ENCODE results near the gene FIGNL1. TPM values are rescaled to one million over a fixed set of nuclear protein-coding genes. Genes with fewer than 3 reads are reported as not detected.
"Not testable (repeated sequence)": the region's sequence is repeated elsewhere in the genome, so short reads cannot be mapped to it uniquely, and the experiment has no call there.

The FIGNL1 gene
- total RNA-seq, 1 experiment from 2014 or later, result 35.3 TPM

DNA sequence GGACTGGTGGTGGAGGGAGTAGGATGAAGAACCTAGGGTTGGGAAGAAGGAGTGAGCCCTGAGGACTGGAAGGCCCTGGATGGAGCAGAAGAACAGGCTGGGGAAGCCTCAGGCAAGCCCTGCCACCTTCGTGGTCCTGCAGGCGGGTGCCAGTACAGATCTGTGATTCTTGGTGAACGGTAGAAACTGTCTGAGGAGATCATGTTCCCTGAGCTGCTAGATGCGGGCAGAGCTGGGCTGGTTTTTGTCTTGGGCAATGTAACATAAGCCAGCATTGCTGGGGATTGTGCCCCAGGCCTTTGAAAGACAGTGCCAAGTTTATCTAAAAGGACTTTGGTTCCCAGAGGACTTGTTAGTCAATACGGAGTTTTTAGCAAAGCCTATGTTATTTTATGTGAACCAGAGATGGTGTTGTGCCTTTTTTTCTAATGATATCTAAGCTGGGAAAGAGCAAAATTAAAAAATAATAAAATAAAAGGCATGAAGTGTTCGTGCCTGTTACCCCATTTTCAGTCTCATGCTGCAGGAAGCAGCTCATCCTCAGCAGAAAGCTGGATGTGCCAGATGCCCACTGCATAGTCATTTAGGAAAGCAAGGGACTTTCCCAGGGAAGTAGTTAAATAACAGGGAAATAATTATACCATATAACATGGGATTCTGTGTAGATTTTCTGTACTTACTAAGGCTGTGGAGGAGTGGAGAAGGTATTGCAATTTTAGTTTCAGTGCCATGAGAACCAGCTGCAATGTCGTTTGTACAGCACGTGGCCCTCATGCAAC lies 24.4 kb upstream of the FIGNL1 start:
- in situ Hi-C loops (cut with HindIII; ENCODE audit: low pct_unique_long_range_greater_than_20kb, low sequenced_read_pairs), result no loop called here
- DNase-seq (ENCODE audit: low read depth, low spot score), result peak; percentile 29

DNA sequence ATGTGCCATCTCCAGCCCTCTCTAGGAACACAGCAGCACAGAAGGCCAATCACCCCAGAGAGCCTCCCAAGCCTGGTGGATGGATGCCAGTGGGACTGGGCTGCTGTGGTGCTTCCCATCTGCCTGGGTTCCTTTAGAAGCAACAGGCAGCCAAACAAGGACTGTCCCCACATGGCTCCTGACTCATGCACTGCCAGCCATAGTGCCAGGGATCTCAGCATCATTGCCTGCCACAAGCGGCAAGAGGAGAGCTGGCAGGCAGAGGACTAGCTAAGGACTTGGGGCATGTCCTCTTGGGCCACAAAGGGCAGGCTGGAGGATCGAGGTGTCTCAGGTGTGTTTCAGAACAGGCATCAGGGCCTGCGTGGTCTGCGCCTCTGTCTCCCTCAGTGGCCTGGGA lies 23.4 kb upstream of the FIGNL1 start:
- in situ Hi-C loops (cut with HindIII; ENCODE audit: low pct_unique_long_range_greater_than_20kb, low sequenced_read_pairs), result no loop called here
- DNase-seq (ENCODE audit: low read depth, low spot score), result no peak

DNA sequence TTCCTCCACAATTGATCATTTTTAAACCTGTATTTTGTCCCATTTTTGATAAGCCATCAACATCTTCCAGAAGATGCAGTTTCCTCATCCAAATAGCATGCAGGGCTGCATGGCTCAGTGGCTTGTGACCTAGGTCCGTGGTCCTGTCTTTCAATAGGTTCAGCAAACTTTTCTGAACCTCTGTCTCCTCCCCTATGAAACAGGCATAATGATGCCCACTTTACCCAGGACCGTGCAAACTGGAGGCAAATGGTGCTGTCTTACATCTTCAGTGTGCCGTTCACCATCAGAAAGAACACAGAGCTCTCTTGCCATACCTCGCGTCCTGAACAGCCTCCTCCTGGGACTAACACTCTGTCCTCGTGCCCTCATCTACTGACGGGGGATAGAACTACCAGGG lies 22.3 kb upstream of the FIGNL1 start:
- no peak for DNase-seq (ENCODE audit: low read depth, low spot score)
- in situ Hi-C loops (cut with HindIII; ENCODE audit: low pct_unique_long_range_greater_than_20kb, low sequenced_read_pairs), result no loop called here

DNA sequence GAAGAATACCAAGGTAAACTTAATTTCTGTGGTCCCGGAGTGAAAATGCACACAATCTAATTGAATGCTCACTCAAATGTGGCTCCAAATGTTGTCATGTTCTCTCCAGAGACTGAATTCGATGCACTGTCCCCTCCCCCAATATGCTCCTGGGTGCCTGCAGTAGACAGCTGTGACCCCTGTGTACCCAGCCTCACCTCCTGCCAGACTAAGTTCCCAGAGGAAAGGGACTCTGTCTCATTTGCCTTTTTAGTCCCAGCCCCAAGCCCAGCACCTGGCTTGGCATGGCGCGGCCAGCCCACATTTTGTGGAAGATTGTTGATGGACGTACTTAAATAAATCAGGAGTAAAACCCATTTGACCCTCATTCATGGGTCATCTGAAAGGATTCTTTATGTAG lies 21.8 kb upstream of the FIGNL1 start:
- no peak for DNase-seq (ENCODE audit: low read depth, low spot score)
- in situ Hi-C loops (cut with HindIII; ENCODE audit: low pct_unique_long_range_greater_than_20kb, low sequenced_read_pairs), result no loop called here

DNA sequence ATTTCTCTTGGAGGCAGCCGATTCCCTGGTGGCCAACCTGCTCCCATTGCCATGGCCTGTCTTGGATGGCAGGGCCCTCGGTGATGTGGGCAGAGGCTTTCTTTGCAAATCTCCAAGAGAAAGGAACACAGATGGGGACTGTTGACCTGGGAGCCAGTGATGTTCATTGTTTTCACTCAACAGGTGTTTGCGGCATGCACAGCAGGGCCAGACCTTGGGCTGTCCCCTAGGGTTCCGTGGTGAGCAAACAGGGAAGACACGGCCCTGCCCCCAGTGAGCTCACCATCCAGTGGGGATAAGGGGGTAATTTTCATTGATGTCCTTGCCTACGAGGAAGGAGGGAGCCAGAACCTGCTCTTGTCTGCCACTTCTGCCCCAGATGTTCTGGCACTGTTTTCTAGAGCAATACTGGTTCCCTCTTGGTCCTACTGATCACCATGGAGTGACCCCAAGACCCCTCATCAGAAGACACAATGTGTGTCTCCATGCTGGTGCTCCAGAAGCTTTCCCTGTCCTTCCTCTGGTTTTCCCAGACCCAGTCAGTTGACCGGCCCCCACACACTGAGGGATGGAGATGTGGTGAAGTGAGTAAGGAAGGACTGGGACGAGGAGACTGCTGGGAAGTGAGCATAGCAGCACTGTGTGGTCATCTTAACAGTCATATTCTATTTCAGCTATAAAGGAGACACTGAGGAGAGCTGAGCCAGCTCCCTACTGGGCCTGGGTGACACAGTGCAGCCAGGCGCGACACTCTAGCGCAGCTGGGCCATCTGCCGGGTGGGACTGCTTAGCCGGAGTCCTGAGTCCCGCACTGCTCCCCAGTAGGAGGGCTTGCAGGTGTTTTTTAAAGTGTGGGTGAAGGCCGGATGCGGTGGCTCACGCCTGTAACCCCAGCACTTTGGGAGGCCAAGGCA lies 20.4 kb upstream of the FIGNL1 start:
- DNase-seq (ENCODE audit: low read depth, low spot score), result no peak
- in situ Hi-C loops (cut with HindIII; ENCODE audit: low pct_unique_long_range_greater_than_20kb, low sequenced_read_pairs), result no loop called here

DNA sequence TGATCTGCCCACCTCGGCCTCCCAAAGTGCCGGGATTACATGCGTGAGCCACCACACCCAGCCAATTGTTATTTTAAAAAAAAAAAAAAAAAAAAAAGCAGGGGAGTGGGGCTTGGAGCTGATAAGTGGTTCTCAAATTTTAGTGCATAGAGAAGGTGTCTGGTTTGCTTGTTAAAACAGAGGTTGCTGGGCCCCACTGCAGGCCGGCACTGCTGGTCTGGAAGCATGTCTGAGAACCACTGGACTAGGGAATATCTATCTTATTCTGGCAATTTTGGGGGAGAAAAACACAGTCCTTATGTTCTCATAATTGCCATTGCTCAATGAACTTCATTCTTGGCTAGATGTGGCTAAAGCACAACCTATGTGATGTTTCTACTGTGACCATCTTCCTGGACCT lies 19.0 kb upstream of the FIGNL1 start:
- in situ Hi-C loops (cut with HindIII; ENCODE audit: low pct_unique_long_range_greater_than_20kb, low sequenced_read_pairs), result no loop called here
- DNase-seq (ENCODE audit: low read depth, low spot score), result no peak

DNA sequence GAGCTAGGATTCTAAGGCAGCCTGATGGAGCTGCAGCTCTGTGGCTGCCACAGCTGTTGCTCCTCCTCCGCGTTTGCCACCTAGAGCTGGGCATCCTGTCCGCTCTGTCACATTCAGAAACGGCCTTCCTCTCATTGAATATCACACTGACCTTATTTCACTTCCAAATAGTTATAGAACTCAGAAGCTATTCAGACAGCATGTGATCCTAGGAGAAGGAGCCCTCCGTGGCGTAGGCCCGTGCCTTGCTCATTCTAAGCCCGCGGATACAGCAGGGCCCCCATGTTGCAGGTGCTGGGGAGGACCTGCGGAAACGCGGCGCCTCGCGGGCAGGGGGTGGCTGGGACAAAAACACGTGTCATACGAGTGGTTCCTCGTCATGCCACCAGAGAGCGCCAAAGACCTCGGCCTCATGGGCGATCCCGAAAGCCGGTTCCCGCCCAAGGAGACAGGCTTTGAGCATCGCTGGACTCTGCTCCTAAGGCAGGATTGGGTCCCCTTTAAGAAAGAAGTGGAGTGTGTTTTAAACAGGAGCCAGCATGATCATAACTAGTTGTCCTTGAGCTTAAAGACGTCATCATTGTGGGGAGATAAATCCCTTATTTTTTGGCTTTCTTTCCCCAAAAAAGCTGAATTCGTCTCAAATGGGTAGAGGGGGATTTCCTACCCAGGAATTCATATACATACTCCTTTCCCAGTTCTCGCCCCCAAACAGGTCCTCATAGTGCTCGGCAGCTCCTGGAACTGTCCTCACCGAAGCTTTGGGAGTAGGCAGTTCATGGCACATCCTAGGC lies 17.9 kb upstream of the FIGNL1 start:
- in situ Hi-C loops (cut with HindIII; ENCODE audit: low pct_unique_long_range_greater_than_20kb, low sequenced_read_pairs), result no loop called here
- peak; percentile 85 for DNase-seq (ENCODE audit: low read depth, low spot score)

DNA sequence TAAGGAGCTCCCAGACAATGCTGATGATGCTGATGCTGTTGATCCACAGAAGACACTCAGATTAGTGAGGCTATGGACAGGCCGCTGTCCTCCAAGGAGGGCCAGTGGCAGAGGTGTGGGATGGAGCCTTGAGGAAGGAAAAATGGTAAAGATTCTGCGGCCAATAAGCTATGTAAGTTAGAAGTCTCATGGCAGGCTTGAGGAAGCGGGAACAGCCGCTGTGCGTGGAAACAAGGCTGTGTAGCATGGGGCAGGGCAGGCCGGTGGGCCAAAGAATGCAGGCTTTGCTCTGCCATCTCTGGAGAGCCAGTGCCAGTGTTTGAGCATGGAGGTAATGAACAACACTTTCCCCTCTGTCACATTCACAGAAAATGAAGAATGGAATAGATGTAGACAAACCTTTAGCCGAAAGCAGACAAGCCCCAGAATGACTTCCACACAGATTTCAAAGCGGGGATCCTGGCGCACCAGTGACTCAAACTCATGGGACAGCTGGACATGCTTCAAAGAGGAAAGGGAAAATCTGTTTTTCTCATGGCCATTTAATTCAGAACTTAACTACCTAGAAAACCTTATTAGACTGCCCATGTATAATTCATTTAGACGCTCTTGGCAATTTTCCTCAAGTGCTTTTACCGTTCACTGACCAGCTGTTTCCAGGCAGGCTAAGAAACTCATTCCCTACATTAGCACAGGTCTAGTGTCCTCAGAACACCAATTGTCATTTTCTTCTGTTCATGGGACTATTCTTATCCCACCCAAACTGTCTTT lies 16.9 kb upstream of the FIGNL1 start:
- DNase-seq (ENCODE audit: low read depth, low spot score), result no peak
- in situ Hi-C loops (cut with HindIII; ENCODE audit: low pct_unique_long_range_greater_than_20kb, low sequenced_read_pairs), result no loop called here

DNA sequence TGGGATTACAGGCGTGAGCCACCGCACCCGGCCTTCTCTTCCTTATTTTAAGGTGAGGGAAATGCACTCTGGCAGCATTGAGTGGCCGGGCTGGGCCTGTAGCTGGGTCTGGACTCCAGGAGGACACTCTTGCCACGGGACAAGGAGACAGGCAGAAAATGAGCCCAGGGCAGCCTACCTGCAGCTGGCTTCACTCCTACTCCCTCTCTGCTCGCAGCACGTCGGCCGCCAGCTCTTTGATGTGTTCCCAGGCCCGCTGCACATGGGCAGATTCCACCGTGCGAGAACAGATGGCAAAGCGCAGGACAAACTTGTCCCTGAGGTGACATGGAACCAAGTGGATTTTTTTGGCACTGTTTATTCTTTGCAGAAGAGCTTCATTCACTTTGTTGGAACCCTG lies 12.9 kb upstream of the FIGNL1 start:
- in situ Hi-C loops (cut with HindIII; ENCODE audit: low pct_unique_long_range_greater_than_20kb, low sequenced_read_pairs), result no loop called here
- no peak for DNase-seq (ENCODE audit: low read depth, low spot score)

DNA sequence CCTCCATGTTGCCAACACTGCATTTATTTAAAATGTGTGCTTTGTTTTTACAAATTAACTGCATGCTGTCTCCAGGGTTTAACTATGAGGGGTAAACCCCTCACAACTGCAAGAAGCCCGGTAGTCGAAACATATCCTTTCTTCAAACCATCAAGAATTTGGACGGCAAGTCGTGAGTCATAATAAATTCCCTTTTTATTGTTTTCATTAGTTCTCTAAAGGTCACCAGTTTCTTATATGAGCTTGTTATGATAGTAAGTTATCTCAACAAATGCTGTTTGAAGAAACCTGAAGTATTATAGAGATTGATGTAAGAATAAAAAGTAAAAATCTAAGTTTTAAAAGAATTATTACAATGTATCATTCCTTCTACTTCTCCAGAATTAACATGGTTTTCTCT lies 12.2 kb upstream of the FIGNL1 start:
- no peak for DNase-seq (ENCODE audit: low read depth, low spot score)
- in situ Hi-C loops (cut with HindIII; ENCODE audit: low pct_unique_long_range_greater_than_20kb, low sequenced_read_pairs), result no loop called here

DNA sequence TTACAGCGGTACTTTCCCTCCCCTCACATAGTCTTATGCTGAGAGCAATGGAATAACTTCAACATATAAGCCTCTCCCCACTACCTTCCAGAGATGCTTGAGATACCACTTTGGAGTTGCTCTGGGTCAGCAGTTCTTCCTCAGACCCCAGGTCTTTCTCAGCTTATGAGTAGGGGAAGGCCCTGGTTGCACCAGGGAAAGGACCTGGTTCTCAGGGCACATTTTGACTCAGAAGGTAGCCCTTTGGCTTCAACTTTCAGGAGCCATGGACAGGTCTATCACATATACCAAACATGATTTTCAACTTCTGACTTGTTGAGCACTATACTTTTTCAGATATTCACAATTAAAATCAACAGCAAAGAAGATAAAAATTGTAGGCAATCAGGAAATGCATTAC lies 11.5 kb upstream of the FIGNL1 start:
- DNase-seq (ENCODE audit: low read depth, low spot score), result no peak
- in situ Hi-C loops (cut with HindIII; ENCODE audit: low pct_unique_long_range_greater_than_20kb, low sequenced_read_pairs), result no loop called here

DNA sequence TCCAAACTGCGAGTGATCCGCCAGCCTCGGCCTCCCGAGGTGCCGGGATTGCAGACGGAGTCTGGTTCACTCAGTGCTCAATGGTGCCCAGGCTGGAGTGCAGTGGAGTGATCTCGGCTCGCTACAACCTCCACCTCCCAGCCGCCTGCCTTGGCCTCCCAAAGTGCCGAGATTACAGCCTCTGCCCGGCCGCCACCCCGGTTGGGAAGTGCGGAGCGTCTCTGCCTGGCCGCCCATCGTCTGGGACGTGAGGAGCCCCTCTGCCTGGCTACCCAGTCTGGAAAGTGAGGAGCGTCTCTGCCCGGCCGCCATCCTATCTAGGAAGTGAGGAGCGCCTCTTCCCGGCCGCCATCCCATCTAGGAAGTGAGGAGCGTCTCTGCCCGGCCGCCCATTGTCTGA lies 9.0 kb upstream of the FIGNL1 start:
- DNase-seq (ENCODE audit: low read depth, low spot score), result not testable (repeated sequence)

DNA sequence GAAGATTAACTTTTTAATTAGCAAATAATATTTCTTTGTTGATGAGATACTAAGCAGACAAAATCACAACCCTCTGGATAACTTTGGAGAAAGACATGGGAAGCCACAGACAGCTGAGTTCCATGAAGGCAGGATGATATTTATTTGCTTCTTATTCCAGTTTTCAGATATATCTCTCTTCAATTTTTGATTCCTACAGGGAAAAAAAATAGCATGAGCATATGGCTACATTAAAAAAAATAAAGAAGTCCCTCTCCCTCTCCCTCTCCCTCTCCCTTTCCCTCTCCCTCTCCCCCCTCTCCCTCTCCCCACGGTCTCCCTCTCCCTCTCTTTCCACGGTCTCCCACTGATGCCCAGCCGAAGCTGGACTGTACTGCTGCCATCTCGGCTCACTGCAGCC lies 8.5 kb upstream of the FIGNL1 start:
- in situ Hi-C loops (cut with HindIII; ENCODE audit: low pct_unique_long_range_greater_than_20kb, low sequenced_read_pairs); DNase-seq (ENCODE audit: low read depth, low spot score): not testable (repeated sequence)

More for the DNA sequence above, 9.0 kb upstream of the FIGNL1 start:
- in situ Hi-C loops (cut with HindIII; ENCODE audit: low pct_unique_long_range_greater_than_20kb, low sequenced_read_pairs), result not testable (repeated sequence)

DNA sequence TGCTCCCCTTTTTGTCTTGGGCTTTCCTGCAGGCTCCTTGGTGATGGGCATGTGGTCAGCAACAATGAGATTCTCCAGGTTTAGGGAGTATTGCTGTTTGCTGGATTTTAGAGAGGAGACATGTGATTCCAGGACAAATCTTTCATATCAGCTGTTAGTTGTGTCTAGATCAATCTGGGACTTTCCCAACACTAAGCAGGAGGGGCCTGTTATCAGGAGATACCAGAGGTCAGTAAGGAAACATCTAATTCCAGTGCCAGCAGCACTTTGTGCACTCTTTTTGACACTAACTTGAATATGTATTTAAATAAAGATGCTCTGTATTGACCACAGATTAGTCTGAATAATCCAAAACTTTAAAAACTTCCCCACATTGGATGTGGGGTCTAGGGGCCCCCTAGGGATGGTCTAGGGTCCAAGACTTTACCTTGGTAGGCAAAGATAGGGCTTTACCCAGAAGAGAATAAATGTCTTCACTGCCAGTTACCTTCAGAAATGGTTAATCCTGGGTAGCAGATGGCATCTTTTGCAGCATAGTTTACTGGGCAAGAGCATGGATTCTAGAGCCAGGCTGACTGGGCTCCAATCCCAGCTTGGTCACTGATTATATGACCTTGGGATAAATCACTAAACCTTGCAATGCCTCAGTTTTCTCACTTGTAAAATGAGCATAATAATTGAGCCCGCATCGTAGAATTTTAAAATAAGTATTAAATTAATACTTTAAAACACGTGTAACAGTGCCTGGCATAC lies 6.4 kb upstream of the FIGNL1 start:
- in situ Hi-C loops (cut with HindIII; ENCODE audit: low pct_unique_long_range_greater_than_20kb, low sequenced_read_pairs), result no loop called here
- no peak for DNase-seq (ENCODE audit: low read depth, low spot score)

DNA sequence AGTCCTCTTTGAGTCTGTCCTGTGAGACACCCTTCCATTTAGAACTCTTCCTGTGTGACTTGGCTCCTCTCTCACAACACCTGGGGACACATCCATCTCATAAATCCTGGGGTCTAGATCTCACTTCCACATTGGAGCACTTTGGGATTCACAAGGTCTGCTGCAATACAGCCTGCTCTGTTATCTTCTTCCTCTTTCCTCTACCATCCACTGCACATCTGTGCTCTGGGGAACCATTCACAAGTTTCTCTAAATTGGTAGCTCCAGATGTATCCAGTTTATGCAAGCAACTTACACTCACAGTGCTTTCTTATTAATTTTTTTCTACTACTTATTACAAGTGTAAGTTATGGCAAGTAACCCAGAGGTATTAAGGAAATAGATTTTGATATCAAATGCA lies 5.5 kb upstream of the FIGNL1 start:
- DNase-seq (ENCODE audit: low read depth, low spot score), result no peak
- in situ Hi-C loops (cut with HindIII; ENCODE audit: low pct_unique_long_range_greater_than_20kb, low sequenced_read_pairs), result no loop called here

DNA sequence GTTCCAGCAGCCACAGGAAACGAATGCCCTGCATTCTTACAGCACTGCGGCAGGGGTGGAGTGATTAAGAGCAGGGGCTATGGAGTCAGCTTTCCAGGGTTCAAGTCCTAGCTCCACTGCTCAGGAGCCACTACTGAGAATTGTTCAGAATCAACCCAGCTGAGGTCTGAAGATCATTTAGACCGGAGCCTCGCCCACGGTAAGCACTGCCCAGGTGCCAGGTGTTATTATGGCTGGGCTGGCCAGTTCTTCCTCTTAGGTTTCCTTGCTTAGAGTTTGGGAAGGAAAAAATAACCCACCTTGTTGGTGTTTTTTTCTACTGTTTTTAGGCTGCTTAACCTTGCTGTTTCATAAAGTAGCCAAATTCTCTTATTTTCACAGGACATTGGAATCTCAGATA lies 4.8 kb upstream of the FIGNL1 start:
- in situ Hi-C loops (cut with HindIII; ENCODE audit: low pct_unique_long_range_greater_than_20kb, low sequenced_read_pairs), result no loop called here

DNA sequence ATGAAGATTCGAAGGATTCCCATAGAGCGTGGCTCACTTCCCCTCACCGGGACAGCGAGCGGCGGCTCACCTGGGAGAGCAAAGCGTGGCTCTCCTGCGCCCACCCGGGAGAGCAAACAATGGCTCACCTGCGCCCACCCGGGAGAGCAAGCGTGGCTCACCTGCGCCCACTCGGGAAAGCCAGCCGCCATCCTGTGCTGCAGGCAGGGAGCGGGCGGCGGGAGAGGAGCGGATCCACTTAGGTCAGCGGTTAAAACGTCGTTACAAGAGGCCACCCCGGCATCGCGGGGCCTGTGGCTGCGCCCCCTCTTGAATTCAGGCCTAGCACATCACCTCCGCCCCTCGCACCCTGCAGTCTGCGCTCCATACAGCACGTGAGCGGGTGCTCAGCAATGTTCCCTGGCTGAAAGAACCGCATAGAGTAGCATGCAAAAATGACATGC lies 461 bp upstream of the FIGNL1 start:
- DNase-seq (ENCODE audit: low read depth, low spot score), result no peak
- in situ Hi-C loops (cut with HindIII; ENCODE audit: low pct_unique_long_range_greater_than_20kb, low sequenced_read_pairs), result no loop called here

More for the DNA sequence above, 4.8 kb upstream of the FIGNL1 start:
- DNase-seq (ENCODE audit: low read depth, low spot score), result no peak

Data from SK-MEL-5 (cell line).